Hematopoietic multipotent progenitor cell treated with erythropoietin and hydrocortisone succinate and interleukin-3 and kit ligand, for 17 days (in vitro differentiated cells): ENCODE measurements around the gene SYNE3.
"Not testable (repeated sequence)": the region's sequence is repeated elsewhere in the genome, so short reads cannot be mapped to it uniquely, and the experiment has no call there.

Experiments used
- DNase-seq: peaks from one replicate; pipeline ENCODE4 v3.0.0-alpha.2; 2015; ENCODE audit warnings: low spot score

Gene SYNE3

DNA sequence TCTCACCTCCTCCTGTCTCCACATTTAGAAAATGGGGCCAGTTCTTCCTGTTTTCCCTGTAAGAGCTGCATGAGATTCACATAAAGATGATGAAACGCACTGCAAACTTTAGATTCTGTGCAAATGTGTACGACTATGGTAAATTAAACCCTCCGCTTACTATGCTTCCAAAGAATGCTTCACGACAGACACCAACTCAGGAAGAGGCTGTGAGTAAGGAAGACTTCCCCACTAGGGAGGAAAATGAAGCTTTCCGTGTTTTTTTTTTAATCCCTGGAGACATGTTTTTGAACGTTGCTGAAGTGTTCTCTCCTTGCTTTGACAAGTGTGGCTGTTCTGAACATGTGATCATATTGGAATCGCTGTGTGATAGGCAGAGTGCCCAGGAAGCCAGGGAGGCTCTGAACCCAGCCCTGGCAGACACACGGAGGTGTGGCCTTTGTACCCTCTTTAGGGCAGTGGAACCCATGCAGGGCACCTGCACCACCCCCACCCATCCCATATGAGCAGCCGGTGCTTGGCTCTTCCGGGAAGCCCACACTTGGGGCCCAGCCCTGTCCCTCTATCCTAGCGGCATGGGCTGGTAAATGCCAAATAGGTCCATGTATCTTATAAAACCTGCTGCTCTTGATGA is 7.5 kb upstream of the SYNE3 start:
- DNase-seq: peak; percentile 90

DNA sequence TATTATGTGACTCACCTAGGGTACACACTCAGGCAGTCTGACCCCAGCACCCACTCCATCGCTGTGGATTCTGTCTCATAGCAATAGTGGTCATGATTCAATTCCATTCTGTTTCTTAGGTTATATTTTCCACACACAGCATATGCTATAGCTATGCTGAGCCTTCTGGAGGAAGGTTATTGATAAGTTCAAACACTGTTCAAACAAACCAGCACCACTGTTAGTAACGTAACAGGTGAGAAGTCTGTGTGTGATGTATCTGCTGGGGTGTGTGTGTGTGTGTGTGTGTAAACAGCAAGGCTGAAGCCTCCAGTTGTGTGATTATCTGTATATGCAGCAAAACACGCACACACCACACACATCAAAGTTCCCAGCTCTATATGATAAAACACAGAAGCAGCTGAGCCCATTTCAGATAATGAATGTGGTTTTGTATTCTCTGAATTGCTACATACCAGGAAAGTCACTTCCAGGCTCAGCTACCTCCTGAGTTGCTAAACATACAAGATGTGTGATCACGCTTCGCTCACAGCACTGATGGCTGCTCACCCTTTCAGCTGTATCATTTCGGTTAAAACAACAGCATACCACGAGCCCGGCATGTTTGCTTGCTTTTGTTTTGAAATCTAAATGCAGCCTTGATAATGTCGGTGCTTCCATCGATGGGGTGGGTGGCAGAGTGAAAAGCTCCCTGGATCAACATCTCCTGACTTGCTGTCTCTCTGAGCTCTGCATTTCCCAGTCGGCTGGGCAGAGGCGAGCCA is 6.8 kb upstream of the SYNE3 start:
- DNase-seq: peak; percentile 77

DNA sequence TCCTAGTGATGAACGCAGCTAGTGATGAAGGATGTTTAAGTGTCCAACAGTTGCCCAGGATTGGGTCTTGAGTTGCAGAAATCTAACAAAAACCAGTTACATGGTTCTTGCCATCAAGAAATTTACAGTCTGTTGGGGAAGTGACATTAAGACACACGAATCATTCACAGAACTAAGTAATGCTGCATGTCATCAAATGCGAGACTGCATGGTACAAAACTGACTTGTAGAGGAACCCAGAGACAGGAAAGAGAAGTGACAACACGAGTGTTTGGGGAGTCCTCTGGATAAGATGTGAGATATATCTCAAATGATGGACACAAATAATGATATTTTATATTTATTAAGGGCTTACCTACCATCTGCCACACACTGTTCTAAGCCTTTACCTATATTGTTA is 6.1 kb upstream of the SYNE3 start:
- peak; percentile 50 for DNase-seq

DNA sequence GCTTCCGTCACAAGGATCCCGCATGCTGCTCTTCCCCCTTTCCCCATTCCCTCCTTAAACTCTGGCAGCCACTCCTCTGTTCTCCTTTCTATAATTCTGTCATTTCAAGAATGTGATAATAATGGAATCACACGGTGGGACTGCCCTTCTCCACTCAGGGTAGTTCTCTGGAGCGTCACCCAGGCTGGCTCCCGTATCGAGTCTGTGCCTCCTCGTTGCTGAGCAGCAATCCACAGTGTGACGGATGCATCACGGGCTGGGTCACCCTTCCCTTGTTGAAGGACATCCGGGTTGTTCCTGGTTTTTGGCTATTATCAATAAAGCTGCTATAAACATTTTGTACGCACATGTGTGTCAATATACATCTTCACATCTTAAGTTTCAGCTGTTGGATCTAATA is 5.7 kb upstream of the SYNE3 start:
- no peak for DNase-seq

DNA sequence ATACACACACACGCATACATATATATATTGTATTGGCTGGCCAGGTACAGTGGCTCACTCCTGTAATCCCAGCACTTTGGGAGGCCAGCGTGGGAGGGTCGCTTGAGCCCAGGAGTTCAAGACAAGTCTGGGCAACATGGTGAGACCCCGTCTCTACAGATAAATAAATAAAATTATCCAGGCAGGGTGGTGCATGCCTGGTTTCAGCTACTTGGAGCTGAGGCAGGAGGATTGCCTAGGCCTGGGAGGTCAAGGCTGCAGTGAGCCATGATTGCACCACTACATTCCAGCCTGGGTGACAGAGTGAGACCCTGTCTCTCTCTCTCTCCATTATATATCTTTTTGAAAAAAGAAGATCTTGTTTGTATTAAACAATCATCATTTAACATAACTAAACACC is 4.6 kb upstream of the SYNE3 start:
- no peak for DNase-seq

DNA sequence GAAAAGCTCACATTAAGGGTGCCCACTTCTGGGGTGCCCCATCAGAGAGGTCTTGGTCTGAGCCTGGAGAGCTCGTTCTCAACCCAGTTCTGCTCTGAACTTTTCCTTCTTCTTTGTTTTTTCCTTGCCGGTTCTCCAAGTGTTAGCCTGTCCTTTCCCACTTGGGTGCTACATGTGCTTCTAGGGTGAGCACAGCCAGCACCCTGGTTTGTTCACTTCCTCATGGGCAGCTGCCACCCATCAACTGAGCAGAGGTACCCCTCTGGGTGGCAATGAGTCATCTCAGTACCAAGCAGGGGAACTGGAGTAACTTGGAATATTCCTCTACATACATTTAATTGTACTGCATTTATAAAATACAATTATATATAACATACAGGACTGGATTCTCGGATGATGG is 3.9 kb upstream of the SYNE3 start:
- DNase-seq: peak; percentile 28

DNA sequence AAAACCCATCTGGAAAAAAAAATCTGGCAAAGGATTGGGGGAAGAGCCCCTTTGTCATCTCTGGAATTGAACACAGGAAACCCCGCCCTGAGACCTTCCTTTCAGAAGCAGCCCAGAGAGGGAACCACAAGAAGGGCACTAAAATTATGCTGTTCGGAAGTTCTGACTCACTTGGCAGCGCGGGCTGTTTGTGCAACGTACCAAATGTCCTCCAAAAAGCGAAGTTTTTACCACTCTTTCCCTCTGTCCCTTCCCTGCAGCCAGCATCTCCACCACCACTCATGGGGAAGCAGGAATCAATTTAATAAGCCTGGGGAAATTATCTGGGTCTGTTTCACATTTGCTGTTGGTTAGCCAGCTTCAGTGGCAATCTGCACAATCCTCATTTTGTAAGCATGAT is 3.2 kb upstream of the SYNE3 start:
- DNase-seq: peak; percentile 42

DNA sequence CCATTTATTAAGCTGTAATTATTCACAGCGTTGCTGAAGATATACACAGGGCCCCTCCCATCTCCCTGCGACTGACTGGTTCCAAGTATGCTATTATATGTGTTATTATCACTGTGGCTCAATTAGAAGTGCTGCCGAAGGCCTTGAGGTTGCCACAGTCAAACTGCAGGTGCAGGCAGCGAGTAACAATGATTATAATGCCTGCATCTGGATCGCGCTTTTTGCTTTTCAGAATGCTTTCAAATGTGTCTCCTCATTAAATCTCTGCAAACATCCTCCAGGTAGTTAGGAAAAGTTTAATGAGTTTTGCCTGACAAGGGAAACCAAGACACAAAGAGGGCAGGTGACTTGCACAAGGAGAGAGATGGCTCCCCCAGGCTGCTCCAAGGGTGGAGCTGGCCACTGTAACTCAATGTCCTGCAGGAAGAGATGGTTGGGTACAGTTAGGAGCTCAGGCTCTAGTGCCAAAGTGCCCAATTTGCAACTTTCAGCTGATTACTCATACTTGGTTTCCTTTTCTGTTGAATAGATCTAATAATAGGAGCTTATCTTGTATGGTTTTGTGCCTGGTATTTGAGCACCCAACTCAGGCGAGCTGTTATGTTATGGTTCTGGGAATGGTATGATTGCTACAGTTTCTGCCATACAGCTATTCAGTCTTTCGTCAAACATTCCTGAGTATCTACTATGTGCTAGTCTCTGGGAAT is 1.7 kb upstream of the SYNE3 start:
- peak; percentile 28 for DNase-seq

DNA sequence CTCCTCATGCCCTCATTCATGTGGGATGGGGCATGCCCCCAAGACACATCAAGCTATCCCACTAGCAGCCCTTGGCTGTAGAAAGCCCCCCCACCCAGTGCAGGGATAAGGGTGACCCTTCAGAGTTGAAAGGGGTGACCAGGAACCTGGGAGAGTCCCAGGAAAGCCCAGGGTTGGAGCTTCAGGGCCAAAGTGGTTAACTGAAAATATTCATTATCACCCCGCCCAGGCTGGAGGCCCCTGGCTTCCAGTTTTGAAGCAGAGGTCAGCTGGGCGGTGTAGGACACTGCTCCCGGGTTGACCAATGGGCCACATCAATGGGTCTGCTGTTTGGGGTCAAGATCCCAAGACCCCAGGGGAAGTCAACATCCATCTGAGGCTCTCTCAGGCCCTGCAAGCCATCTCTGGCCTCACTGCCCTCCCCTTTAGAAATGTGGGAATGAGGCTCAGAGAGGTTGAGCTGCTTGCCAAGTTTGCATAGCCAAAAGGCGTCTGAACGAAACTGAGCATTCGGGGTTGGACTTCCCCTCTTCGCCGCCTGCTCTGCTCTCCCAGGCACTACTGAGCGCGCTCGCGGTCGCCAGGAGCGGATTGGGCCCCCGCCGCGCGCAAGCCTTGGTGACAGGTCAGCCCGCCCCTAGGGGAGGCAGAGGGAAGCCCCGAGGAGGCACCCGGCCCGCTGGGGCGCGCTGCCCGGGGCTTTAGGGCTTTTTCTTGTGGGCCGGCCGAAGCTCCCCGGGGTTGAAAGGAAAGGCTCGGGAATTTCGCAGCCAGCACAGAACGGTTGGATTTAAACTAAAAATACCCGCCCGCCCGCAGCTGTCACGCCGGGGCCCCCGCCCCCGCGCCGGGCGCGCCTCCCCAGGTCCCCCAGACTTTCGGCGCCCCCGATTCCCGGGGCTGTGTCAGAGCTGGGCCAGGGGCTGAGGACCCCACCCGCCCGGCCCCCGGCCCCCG is 576 bp downstream of the SYNE3 start:
- DNase-seq: peak; percentile 80

DNA sequence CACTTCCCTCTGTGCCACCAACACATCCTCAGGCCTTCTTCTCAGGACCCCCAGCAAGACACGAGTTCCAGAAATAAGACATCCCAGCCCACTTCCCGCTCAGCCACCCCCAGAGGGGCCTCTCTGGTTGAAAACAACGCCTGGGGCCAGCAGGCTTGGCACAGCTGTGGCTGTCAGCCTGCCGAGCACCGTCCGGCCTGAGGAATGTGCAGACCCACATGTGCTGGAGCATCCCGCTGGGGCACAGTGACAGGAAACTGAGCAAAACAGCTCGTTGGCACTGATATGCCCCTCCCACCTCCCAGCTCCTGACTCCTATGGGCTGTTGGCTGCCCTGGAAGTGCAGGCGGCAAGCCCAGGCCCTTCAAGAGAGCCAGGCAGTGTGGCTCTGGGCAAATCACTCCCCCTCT is 1.4 kb downstream of the SYNE3 start:
- DNase-seq: peak; percentile 58

DNA sequence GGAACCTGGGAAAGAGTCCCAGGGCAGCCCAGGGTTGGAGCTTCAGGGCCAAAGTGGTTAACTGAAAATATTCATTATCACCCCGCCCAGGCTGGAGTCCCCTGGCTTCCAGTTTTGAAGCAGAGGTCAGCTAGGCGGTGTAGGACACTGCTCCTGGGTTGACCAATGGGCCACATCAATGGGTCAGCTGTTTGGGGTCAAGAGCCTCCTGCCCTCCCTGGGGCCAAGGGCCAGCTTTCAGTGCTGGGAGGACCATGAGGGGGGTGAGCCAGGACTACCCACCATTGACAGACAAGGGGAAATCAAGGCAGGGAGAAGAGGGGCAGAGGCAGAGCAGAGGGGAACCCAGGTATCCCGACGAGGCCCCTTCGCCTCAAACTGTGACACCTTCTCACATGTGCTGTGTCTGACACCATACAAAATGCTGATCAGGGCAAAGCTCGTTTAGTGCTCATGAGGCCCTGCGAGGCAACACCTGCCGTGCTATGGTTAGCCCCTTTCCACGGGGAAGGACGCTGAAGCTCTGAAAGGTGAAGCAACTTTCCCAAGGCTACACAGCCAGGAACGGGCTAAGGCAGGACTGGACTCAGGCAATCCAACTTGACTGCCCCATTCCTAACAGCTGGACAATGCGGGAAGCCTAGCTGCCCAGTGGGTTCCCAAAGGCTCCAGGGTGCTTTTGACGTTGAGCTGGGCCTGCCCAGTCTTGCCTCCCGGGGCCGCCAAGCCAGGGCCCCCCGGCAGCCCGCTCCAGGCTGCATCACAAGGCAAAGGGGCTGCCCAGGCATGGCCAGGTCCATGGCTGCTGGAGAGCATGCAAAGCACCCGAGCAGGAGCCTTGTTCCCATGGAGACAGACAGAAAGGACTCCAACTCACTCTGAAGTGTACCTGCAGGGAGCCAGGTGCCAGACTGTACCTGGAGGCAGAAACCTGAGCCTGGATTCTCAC is 2.0 kb downstream of the SYNE3 start:
- no peak for DNase-seq

DNA sequence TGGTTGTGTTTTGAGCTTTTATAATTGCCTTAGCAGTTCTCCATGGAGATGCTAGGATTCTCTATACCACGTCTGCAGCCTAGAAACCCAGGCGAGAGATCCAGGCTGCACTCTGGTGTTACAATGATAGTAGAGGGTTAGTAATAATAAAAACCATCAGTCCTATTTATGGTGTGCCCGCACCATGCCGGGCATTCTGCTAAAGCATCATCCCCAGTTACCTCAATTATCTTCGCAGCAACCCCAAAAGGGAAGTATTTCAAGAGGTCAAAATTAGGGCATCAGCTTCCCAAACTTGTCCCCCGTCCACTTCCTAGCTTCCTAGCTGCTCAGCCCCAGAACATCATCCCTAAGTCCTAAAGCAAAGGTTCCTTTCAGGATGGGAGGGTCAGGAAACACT is 3.2 kb downstream of the SYNE3 start:
- DNase-seq: no peak

DNA sequence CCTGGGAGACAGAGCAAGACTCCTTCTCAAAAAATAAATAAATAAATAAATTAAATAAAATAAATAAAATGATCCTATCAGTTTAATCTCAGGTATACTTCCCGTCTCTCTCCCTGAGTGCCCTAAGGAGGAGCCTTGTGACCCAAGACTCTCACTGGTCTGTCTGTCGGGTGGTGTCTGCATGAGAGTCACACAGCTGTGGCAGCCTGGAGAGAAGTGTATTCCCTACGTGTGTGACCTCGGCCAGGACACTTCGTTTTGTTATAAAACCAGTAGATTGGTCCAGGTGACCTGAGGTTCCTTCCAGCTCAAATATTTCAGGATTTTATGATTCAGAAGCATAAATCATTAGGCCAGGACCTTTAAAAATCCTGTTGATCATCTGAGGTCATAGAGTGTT is 4.8 kb downstream of the SYNE3 start:
- no peak for DNase-seq

DNA sequence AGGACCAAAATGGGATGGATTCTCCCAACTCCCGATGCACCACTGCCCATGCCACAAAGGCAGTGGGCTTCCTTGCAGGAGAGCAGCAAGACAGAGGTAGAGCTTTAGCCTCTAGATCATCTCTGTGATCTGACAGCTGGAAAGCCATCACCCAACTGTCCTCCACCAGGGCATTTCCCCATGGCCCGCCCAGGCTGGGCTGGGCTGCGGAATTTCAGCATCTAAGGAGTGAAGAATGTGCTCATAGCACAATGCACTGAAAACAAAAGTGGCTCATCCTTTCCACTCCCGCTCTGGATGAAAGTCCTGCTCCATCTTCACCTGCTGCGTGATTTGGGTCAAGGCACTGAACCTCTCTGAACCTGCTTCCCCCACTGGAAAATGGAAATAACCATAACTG is 5.6 kb downstream of the SYNE3 start:
- DNase-seq: no peak

DNA sequence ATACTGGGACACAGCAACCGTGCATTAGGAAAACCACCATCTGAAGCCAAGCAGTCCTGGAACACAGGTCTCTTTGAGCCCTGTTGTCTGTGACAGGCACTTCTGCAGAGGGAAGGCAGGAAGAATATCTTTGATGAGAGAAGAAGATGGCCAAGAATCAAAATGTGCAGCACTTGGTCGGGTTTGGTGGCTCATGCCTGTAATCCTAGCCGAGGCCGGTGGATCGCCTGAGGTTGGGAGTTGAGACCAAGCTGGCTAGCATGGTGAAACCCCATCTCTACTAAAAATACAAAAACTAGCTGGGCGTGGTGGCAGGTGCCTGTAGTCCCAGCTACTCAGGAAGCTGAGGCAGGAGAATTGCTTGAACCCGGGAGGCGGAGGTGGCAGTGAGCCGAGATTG is 6.1 kb downstream of the SYNE3 start:
- DNase-seq: not testable (repeated sequence)

DNA sequence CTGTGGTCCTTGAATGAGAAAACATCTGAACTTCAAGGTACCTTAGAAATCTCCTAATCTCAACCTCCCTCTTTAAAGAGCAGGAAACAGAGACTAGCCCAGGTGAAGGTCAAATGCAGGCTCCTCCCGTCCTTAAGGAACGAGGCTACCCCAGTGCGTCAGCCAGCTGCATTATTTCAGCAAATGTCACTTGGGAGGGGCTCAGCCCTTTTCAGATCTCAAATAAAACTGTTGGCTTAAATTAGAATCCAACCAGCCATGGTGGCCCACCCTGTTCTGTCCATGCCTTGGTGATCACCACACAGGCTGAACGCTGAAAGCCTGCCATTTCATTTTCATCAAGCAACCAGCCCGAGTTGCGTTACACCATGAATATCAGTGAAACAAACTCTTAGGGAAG is 7.0 kb downstream of the SYNE3 start:
- no peak for DNase-seq

DNA sequence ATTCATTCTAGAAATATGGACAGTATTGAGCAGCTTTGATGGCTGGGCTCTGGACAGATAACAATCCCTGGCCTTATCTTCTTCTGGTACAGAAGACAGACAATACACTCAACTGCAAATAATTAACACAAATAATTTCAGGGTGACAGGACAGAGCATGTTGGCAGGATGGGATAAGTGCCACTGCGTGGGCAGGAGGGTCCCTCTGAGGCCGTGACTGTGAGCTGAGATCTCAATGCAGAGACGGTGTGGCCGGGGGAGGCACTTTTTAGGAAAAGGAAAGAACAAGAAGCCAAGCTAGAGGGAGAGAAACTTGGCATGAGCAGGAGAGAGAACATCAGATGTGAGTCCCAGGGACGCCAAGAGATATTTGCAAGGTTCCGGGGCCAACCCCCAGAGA is 8.1 kb downstream of the SYNE3 start:
- DNase-seq: no peak

DNA sequence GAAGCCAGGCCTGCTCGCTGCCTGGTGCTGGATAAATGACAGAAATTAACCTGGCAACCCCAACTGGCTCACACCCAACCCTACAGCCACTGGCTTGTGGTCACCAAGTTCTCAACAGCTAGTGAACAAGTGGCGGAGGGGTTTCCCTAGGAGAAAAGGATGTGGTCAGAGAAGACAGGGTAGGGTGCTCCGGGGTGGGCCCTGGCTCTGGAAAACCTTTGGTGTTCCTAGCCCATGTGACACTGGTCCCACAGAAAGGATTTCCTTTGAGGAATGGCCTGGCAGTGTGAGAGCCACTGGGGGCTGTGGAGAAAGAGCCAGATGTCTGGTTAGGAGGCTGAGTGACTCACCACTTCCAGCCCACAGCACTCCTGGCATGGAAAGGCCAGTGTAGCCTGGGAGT is 8.7 kb downstream of the SYNE3 start:
- peak; percentile 33 for DNase-seq

DNA sequence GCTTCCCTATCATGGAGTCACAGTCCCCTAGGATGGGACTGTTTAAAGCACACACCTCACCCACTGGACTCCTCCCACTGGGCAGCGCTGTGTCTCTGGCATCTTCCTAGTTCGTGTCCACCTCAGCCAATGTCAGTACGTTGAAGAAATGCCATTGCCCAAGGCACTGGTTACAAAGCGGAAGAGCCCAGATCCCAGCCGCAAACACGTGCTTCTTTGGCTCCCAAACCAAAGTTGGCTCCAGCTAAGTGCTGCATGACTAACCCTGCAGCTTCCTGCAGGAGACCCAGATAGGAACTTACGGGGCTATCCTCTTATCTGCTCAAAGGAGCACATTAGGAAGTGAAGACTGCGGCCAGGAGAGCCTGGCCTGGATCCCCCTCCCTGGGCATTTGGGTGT is 9.3 kb downstream of the SYNE3 start:
- DNase-seq: peak; percentile 64

DNA sequence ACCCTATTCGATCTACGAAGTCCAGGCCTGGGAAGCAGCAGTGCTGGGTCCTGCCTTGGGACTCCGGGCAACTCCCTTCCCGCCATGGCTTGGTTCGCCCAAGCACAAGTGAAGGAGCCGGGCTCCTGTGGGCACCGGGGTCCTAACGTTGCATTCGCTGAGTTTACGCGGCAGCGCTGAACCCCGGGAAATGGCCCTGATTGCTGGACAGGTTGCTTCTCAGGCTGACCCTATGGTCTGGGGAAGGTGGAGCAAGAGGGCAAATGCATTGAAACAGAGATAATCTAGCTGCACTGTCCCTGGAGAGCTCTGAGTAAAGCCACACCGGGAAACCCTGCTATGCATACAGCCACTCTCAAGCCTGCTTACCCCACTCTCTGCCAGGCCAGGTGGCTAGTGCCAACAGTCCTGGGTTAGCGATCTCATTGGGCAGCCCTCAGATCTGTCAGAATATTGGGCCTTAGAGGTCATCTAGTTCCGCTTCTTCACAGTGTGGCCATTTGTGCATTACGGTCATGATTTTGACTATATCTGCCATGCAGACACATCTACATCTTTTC is 11.3 kb downstream of the SYNE3 start:
- DNase-seq: no peak
